Activated T-helper 2 cell treated with anti-CD3 and anti-CD28 coated beads, Interferon-gamma antibody, Interleukin-2, Interleukin-4, amounts not matched to agents 10 μg/mL and 5 μg/mL and 100 μg/mL, durations not matched to agents 14 hours and 24 hours and 36 hours (primary cell): ENCODE measurements around the gene NINJ1. TPM values are rescaled to one million over a fixed set of nuclear protein-coding genes. Genes with fewer than 3 reads are reported as not detected.
A peak's percentile ranks its signal among the peaks of the same experiment; 100 is the strongest.
"Not testable (repeated sequence)": the region's sequence is repeated elsewhere in the genome, so short reads cannot be mapped to it uniquely, and the experiment has no call there.

ENCODE experiments used
- DNase-seq: peaks from one replicate; pipeline ENCODE4 v3.0.0; 2021; ENCODE audit warnings: low spot score
- H3K27ac Mint-ChIP-seq: one replicate; pipeline ENCODE4 v1.8.0; 2021; ENCODE audit warnings: mixed read lengths
- H3K27me3 Mint-ChIP-seq: one replicate; pipeline ENCODE4 v1.8.0; 2021; ENCODE audit warnings: low read depth, mixed read lengths
- H3K36me3 Mint-ChIP-seq: one replicate; pipeline ENCODE4 v1.8.0; 2021; ENCODE audit warnings: low read depth, mixed read lengths
- H3K4me1 Mint-ChIP-seq: one replicate; pipeline ENCODE4 v1.8.0; 2021; ENCODE audit warnings: low read depth, mixed read lengths
- H3K4me3 Mint-ChIP-seq: one replicate; pipeline ENCODE4 v1.8.0; 2021; ENCODE audit warnings: low read depth, mild to moderate bottlenecking, moderate library complexity, mixed read lengths
- H3K9me3 Mint-ChIP-seq: one replicate; pipeline ENCODE4 v1.8.0; 2021; ENCODE audit warnings: mixed read lengths
- intact Hi-C: fragments of 100-400 bp; cut with micrococcal nuclease; formaldehyde crosslinking; loops from one replicate; pipeline ENCODE4 v1.15.1; 2023
- total RNA-seq: library from RNA; stranded (reverse); gene quantifications from 2 replicates; pipeline ENCODE4 v1.2.3, GENCODE V29; 2022

Gene NINJ1
- total RNA-seq, 1 donor from 2014 or later, result 113 TPM

DNA sequence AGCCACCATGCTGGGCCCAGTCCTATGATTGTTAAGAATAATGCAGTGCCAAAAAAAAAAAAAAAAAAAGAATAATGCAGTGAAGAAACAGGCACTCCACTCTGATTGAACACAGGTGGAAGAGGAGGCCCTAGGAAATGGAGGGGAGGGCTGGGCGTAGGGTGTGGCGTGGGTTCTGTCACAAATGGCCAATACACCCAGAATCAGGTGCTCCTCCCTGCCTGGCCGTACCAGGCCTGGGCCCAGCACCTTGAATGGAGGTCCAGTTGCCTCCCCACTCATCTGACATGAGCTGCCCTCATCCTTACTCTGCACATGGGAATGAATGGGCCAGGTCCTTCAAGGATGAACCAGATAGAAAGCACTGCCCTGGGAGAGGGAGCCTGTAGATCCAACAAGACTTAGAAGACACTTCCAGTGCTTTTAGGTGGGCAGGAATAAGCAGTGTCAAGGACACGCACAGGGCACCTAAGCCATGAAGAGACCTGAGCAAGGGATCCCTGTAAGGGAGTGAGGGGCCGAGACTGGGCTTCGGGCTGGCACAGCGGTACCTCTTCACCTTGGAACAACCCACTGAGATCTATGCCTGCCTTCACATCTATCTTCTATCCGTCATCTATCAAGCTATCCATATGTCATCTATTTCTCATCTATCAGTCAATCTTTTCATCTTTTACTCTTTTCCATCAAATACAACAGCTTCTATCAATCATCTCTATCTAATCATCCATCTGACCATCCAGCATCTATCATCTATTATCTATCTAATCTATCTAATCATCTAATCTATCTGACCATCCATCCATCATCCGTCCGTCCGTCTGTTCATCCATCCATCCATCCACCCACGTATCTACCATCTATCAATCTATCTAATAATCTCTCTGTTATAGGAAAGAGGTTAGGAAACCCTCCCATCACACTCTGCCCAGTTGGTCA lies 15.9 kb downstream of the NINJ1 start:
- no peak for DNase-seq
- H3K36me3 Mint-ChIP-seq, result peaks cover 40% of the 10 kb centered on the region
- H3K4me3 Mint-ChIP-seq, result no peak overlapping the region
- peaks cover 18% of the 10 kb centered on the region for H3K4me1 Mint-ChIP-seq
- H3K27me3 Mint-ChIP-seq, result no peaks in the 10 kb centered on the region
- no peaks in the 10 kb centered on the region for H3K9me3 Mint-ChIP-seq
- no peak overlapping the region for H3K27ac Mint-ChIP-seq
- intact Hi-C loops, result no loop called here

DNA sequence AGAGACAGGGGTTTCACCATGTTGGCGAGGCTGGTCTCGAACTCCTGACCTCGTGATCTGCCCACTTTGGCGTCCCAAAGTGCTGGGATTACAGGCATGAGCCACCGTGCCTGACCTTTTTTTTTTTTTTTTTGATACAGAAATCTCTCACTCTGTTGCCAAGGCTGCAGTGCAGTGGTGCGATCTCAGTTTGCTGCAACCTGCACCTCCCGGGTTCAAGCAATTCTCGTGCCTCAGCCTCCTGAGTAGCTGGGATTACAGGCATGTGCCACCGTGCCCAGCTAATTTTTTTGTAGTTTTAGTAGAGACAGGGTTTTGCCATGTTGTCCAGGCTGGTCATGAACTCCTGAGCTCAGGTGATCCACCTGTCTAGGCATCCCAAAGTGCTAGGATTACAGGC lies 16.5 kb downstream of the NINJ1 start:
- peaks cover 40% of the 10 kb centered on the region for H3K36me3 Mint-ChIP-seq
- H3K27ac Mint-ChIP-seq, H3K4me3 Mint-ChIP-seq, DNase-seq, intact Hi-C loops, H3K27me3 Mint-ChIP-seq, H3K9me3 Mint-ChIP-seq: not testable (repeated sequence)
- H3K4me1 Mint-ChIP-seq, result peaks cover 18% of the 10 kb centered on the region

DNA sequence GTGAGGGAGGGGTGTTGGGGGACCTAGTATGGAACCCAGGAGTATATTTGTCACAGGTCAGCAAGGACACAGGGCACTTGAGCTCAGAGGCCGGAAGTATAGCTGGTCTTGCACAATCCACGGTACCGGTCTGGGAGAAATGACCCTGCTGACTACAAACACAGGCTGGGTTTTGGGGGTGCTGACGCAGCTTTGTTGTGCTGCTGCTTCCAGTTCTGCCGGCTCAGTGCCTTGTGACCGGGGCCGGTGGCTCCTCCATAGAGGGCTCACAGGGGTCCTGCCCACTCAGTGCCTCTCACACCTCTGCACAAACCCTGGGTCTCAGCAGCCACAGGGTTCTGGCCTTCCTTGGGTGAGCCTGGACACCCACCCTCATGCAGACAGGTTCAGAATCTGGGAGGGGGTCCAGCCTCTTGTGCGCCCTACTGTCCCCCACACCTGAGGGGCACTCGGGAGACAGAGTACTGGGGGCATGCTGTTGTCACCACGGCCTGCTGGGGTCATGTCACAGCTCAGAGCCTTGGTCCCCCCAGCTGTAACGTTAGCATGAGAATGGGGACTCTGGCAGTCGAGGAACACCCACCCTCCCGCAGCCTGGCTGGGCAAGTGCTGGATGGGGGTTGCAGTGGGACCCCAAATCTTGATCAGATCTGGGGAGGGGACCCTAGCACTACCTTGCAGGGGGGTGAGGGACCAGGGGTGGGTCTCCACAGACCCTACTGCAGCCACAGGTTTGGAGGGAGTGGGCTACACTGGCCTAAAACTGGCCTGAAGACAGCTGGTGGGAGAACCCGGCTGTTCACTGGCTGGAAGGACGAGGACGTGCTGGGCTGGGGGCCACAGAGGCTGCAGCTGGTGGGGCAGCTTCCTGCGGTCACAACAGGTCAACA lies 17.7 kb downstream of the NINJ1 start:
- Mint-ChIP-seq H3K4me1 (peaks cover 18% of the 10 kb centered on the region), H3K27ac (no peak overlapping the region), H3K4me3 (no peak overlapping the region), H3K27me3 (no peaks in the 10 kb centered on the region), H3K9me3 (no peaks in the 10 kb centered on the region), H3K36me3 (peaks cover 32% of the 10 kb centered on the region)
- intact Hi-C loops, result no loop called here
- DNase-seq, result no peak

DNA sequence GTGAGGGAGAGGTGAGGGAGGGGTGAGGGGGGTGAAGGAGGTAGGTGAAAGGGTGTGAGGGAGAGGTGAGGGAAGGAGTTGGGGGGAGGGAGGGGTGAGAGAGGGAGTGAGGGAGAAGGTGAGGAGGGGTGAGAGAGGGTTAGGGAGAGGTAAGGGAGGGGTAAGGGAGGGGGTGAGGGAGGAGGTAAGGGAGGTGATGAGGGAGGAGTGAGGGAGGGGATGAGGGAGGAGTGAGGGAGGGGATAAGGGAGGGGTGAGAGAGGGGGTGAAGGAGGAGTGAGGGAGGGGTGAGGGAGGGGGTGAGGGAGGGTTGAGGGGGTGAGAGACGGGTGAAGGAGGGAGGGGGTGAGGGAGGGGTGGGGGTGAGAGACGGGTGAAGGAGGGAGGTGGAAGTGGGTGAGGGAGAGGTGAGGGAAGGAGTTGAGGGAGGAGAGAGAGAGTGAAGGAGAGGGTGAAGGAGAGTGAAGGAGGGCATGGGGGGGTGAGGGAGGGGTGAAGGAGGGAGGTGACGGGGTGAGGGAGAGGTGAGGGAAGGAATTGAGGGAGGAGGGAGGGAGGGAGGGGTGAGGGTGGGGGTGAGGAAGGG lies 18.5 kb downstream of the NINJ1 start:
- H3K27ac Mint-ChIP-seq, result no peak overlapping the region
- H3K4me3 Mint-ChIP-seq, result no peak overlapping the region
- no peaks in the 10 kb centered on the region for H3K9me3 Mint-ChIP-seq
- DNase-seq, result no peak
- intact Hi-C loops, result no loop called here
- H3K27me3 Mint-ChIP-seq, result no peaks in the 10 kb centered on the region
- peaks cover 20% of the 10 kb centered on the region for H3K4me1 Mint-ChIP-seq
- peaks cover 34% of the 10 kb centered on the region for H3K36me3 Mint-ChIP-seq

DNA sequence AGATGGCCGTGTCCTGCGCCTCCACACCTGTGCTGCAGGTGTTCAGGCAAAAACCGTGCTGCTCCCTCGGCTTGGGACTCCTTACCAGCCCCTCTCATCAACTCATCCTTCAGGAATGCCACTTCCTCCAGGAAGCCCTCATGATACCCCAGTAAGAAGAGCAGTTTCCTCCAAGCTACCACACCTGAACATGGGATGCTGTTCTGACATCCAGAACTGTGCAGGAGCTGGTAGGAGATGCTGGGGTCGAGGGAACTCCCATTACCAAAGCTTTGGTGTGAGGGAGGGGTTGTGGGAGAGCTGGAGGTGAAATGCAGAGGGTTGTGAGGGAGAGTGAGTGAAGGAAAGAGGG lies 19.1 kb downstream of the NINJ1 start:
- Mint-ChIP-seq H3K27ac (peak overlapping the region; percentile 48), H3K4me3 (no peak overlapping the region), H3K4me1 (peaks cover 15% of the 10 kb centered on the region), H3K9me3 (no peaks in the 10 kb centered on the region), H3K36me3 (peaks cover 32% of the 10 kb centered on the region), H3K27me3 (no peaks in the 10 kb centered on the region)
- no peak for DNase-seq
- intact Hi-C loops, result no loop called here

DNA sequence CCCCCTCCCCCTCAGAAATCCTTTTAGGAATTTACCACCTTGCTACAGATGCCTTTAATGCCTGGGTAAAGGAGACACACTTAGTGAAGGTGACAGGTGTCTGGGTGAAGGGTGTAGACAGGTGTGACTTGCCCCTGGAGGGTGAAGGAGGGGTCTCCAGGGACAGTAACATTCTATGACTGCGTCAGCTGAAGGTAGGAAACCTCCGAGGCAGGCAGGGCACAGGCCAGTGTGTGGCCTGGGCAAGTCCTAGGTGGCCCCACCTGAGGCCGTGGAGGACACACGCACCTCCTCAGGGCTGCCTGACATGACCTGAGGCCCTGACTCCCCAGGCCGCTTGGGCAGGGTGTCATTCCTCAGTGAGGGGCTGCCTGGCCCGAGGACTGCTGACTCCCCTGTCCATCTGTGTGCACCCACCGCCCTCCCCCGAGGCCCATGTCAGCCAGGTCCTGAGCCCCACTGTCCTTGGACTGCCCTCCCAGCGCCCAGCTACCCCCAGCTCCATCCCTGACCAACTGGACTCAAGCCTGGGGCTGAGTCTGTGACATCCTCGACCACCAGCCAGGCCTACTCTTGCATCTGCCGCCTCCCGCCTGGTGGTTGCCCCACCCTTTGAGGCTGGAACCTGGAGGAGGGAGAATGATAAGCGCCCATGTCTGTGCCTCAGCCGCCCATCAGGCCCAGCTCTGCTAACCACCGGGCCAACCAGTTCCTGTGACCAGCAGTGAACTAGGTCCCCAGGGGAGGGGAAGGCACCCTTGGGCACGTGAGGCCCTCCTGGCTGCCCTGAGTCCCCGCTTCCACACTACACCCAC lies 19.7 kb downstream of the NINJ1 start:
- Mint-ChIP-seq H3K4me1 (peaks cover 9% of the 10 kb centered on the region), H3K27me3 (no peaks in the 10 kb centered on the region), H3K27ac (peak overlapping the region; percentile 48), H3K9me3 (no peaks in the 10 kb centered on the region), H3K4me3 (no peak overlapping the region), H3K36me3 (peaks cover 27% of the 10 kb centered on the region)
- no peak for DNase-seq
- intact Hi-C loops, result no loop called here

DNA sequence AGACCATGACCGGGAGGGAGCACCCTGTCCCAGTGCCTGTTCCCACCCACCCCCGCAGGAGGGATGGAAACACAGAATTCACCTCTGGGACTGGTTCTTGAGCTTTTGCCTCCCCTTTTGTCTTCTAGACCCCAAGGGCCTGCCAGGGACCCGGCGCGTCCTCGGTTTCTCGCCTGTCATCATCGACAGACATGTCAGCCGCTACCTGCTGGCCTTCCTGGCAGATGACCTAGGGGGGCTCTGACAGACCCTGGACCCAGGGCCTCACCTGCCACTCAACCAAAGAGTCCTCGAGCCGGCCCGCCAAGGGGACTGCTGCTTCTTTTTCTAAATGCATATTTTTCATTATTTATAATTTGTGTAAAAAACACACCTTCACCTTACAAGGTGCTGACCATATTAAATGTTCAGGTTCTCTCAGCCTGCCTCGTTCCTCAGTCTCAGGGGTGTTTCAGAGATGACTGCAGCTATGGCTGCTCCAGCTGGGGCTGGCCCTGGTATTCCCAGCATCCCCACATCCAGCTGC lies 21.1 kb downstream of the NINJ1 start:
- intact Hi-C loops, result no loop called here
- Mint-ChIP-seq H3K27me3 (no peaks in the 10 kb centered on the region), H3K27ac (no peak overlapping the region), H3K4me3 (no peak overlapping the region), H3K36me3 (peaks cover 29% of the 10 kb centered on the region), H3K9me3 (no peaks in the 10 kb centered on the region), H3K4me1 (peaks cover 19% of the 10 kb centered on the region)
- no peak for DNase-seq

DNA sequence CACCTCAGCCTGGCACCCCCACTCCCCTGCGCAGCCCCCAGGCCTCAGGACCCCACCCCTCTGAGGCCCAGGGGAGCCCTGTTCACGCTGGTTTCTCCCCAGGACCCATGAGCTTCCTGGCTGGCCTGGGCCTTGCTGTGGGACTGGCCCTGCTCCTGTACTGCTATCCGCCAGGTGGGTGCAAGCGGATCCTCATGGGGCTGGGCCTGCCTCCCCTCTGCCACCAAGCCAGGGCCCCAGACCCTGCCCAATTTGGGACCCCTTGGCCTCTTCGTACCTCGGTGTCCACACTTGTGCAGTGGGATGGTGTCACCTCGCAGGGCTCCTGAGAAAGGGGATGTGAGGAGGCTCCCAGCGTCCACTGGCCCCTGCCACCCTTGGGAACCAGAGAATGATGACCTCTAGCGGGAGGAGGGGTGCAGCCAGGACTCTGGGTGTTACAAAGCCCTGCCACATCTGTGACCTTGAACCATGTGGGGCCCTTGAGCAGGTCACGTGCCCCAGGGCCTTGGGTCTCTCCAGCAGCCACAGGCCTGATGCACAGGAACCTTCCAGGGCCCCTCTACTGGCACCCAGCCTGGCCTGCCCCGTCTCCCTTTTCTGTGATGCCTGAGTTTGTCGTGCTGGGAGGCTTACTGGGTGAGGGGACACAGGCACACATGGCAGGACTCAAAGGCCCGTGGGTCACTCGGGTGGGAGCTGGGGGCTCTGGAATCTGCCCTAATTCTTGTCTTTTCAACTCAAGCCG lies 21.8 kb downstream of the NINJ1 start:
- no peak overlapping the region for H3K4me3 Mint-ChIP-seq
- no peak for DNase-seq

DNA sequence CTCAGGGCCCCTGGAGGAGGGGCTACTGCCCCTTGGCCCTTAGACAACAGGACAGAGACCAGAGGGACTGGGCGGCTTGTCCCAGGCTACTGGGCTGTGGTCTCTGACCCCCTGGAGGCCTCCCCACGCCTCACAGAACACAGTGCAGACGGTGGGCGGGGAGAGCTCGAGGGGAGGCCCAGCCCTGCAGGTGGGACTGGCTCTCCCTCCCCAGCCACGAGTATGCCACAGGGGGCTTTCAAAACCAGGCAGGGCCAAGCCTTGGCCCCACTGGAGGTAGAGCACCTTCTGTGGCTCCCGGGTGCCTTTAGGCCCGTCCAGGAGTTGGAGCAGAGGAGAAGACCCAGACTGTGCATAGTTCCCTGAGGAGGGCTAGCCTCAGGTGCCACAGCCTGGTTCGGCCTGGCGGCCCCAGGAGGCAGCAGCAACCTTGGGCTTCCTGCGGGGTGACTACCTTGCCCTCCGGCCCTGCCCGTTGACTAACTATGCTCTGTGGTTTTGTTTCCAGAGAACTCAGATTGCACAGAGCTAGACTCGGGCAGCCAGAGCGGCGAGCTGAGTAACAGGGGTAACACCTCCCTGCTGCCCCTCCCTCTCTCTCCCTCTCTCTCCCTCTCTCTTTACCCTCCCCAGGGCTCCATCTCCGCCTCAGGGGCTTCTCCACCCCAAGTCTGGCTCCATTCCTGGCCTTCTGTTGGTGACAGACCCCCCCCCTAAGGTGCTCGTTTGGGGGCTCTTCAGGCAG lies 22.5 kb downstream of the NINJ1 start:
- Mint-ChIP-seq H3K4me1 (peaks cover 31% of the 10 kb centered on the region), H3K27ac (peak overlapping the region; percentile 46), H3K9me3 (no peaks in the 10 kb centered on the region), H3K4me3 (no peak overlapping the region), H3K36me3 (peaks cover 36% of the 10 kb centered on the region), H3K27me3 (no peaks in the 10 kb centered on the region)
- intact Hi-C loops, result no loop called here
- DNase-seq, result no peak

More for the DNA sequence above, 21.8 kb downstream of the NINJ1 start:
- Mint-ChIP-seq H3K27me3 (no peaks in the 10 kb centered on the region), H3K27ac (peak overlapping the region; percentile 46), H3K9me3 (no peaks in the 10 kb centered on the region), H3K36me3 (peaks cover 35% of the 10 kb centered on the region), H3K4me1 (peaks cover 26% of the 10 kb centered on the region)
- intact Hi-C loops, result no loop called here

DNA sequence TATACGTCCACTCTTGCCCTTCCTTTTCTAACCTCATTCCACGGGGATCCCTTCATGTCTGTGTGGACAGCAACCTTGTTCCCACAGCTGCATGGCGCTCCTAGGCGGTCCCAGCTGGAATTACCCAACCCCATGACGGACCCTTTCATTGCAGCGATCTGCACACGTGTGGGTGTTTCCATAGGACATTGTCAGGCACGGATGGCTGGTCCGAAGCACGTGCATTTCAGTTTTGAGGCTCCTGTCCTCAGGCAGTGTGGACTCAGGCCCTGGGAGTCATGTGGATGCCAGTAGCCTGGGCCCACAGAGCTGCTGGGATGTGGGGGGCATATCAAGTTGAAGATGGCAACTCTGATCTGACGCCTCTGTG lies 23.1 kb downstream of the NINJ1 start:
- intact Hi-C loops, result no loop called here
- Mint-ChIP-seq H3K4me1 (peaks cover 34% of the 10 kb centered on the region), H3K9me3 (no peaks in the 10 kb centered on the region), H3K27ac (no peak overlapping the region), H3K4me3 (no peak overlapping the region), H3K36me3 (peaks cover 38% of the 10 kb centered on the region), H3K27me3 (no peaks in the 10 kb centered on the region)
- DNase-seq, result no peak

DNA sequence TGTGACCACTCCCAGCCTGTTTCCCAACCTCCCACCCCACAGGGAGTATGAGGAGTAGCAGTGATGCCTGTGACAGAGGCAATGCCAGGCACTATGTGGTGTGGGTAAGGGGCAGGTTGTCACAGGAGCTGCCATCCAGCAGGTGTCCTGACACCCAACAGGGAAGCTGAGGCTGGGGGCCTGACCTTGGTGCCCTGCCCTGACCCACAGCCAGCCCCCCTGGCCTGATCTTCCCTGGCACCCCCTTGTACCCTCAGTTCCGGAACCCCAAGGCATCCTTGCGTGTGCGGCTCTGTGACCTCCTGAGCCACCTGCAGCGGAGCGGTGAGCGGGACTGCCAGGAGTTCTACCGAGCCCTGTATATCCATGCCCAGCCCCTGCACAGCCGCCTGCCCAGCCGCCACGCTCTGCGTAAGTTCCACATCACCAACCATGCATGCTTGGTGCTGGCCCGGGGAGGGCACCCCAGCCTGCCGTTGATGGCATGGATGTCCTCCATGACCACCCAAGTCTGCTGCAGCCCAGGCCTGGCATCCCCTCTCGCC lies 23.7 kb downstream of the NINJ1 start:
- Mint-ChIP-seq H3K4me1 (peaks cover 39% of the 10 kb centered on the region), H3K36me3 (peaks cover 43% of the 10 kb centered on the region), H3K4me3 (no peak overlapping the region), H3K27me3 (no peaks in the 10 kb centered on the region), H3K9me3 (no peaks in the 10 kb centered on the region), H3K27ac (no peak overlapping the region)
- intact Hi-C loops, result no loop called here
- no peak for DNase-seq
